GM12801 (cell line): ENCODE data around the gene RNF212.

ENCODE experiments used
- TF ChIP-seq, protein P1 (sequence below): IDR thresholded peaks from one replicate; pipeline ENCODE4 v1.5.1; 2011; ENCODE audit warnings: control low read depth; ENCODE audit not compliant: insufficient read length; ENCODE audit errors: extremely low read depth

Gene RNF212

DNA sequence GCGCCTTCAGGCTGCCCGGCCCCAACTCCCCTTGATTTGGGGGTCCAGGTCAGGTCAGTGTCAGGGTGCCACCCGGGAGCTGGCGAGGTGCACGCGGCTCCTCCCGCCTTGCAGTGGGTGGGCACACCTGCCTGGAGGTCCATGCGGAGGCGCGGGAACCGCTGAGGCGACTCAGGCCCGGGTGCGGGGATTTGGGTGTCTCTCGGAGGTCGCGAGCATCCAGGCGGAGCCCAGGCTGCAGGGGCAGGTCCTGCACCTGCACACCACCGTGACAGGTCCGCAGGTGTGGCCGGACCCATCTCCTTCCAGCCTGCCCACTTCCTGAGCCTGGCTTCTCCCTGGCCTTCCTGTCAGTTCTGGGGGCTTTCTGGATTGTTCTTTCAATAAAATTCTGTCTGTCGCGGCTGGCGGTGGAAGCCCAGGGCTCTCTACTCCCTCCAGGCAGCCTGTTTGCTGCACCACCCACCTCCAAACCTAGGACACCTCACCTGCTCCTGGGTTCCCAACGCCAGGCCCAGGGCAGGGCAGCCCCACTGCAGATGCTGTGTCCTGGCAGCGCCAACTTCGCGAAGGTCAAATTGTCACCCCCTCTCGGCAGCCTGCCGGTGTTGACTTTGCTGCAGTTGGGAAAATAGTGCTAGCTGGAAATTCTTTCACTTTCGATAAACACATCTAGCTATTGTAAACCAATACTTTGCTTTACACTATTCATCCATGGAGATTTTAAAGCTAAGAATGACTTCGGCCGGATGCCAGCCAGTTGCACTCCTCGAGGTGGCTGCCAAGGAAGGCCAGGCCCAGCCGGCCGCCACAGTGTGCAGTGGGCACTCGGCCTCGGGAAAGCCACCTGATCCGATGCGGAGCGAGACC is 66.0 kb downstream of the RNF212 start:
- TF ChIP-seq, protein P1, sequence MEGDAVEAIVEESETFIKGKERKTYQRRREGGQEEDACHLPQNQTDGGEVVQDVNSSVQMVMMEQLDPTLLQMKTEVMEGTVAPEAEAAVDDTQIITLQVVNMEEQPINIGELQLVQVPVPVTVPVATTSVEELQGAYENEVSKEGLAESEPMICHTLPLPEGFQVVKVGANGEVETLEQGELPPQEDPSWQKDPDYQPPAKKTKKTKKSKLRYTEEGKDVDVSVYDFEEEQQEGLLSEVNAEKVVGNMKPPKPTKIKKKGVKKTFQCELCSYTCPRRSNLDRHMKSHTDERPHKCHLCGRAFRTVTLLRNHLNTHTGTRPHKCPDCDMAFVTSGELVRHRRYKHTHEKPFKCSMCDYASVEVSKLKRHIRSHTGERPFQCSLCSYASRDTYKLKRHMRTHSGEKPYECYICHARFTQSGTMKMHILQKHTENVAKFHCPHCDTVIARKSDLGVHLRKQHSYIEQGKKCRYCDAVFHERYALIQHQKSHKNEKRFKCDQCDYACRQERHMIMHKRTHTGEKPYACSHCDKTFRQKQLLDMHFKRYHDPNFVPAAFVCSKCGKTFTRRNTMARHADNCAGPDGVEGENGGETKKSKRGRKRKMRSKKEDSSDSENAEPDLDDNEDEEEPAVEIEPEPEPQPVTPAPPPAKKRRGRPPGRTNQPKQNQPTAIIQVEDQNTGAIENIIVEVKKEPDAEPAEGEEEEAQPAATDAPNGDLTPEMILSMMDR = no peak

DNA sequence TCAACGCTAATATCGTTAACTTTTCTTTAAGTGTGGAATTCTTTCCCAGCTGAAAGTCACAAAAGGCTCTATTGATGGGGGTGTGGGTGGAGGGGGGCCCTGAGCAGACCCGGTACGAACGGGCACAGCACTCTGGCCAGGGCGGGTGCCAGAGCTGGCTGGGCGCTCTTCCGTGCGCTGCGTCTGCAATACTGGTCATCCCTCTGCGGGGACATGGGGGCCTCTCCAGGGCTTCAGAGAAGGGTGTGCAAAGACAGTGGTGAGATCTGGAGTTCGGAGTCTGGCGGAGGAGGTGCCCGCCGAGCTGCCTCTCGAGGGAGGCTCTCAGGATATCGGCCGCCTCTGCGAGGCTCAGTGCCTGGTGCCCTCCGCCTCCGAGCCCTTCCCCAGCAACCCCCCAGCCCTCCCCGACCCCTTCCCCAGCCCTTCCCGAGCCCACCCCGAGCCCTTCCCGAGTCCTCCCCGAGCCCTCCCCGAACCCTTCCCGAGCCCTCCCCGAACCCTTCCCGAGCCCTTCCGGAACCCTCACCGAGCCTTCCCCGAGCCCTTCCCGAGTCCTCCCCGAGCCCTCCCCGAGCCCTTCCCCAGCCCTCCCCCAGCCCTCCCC is 67.7 kb downstream of the RNF212 start:
- TF ChIP-seq, protein P1 = no peak

- TF ChIP-seq, protein P1 = no peak
Observed at GRCh38 chr4:1045193-1045594, 68.2 kb downstream of the RNF212 start.

DNA sequence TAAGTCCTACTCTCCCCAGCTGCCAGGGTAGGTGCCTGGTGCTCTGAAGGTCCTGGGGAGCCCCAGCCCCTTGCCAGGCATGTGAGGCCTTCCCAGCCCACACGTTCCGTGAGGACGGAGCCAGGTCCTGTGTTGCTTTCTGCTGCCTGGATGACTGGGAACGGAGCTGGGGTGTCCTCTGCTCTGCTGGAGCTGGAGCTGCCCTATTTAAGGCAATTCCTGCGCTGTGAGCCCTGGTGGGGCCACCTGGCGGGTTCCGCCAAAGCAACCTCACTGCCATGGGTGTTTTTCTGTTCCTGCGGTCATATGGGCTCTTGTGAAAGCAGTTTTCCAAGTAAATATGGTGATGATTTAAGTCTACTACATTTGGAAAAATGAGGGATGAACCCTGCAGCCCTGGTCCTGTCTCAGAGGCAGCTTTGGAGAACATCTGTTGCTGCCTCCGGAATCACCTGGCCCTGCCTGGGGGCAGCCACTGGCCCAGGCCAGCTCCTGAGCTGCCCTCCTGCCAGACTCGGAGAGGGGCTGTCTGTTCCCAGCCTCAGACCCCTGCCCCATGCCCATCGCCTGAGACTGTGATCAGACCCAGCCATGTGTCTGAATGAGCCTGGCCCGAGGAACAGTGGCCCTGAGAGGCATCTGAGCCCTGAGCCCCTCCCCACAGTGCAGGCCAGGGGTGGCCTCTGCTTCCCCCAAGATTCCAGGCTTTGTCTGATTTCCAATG is 68.7 kb downstream of the RNF212 start:
- TF ChIP-seq, protein P1 = no peak

- TF ChIP-seq, protein P1 = no peak
Observed at GRCh38 chr4:1043651-1044468, 69.5 kb downstream of the RNF212 start.

DNA sequence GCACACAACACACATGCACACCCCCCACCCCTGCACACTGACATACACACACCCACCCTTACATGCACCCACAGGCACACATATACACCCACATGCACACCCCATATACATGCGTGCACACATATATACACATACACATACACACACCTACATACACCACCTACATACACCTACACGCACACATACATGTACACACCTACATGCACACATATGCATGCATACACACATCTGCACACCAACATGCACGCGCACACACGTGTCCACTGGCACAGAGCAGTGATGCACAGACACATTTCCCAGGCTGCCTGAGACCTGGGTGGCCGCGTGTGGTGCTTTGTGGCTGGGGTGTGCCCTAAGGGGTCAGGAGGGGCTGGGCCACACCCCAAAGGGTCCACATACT is 70.2 kb downstream of the RNF212 start:
- TF ChIP-seq, protein P1 = no peak
